Measurements from ENCODE around the gene TAC3.

DNA sequence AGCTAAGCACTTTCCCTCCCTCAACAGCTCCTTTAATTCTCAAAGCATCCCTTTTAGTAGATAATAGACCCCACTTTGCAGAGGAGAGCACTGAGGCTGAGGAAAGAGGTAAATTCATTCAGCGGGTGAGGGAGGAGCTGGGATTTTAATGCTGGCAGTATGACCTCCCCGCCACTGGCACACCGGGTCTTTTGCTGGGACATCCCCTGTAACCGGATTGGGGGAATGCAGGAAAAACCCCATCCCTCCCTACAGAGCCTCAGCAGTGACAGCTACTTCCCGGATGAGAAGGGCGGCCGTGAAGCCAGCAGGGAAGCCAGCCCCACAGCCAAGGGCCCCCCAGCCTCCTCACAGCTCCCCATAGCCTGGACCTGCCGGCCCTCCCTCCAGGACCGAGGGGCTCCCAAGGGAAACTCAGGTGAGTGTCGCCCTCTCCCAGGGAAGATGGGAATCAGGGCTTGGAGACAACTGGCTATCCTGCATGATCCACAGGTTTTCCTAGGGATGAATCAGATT, 22.0 kb downstream of the TAC3 start:
- TF ChIP-seq, protein P1, sequence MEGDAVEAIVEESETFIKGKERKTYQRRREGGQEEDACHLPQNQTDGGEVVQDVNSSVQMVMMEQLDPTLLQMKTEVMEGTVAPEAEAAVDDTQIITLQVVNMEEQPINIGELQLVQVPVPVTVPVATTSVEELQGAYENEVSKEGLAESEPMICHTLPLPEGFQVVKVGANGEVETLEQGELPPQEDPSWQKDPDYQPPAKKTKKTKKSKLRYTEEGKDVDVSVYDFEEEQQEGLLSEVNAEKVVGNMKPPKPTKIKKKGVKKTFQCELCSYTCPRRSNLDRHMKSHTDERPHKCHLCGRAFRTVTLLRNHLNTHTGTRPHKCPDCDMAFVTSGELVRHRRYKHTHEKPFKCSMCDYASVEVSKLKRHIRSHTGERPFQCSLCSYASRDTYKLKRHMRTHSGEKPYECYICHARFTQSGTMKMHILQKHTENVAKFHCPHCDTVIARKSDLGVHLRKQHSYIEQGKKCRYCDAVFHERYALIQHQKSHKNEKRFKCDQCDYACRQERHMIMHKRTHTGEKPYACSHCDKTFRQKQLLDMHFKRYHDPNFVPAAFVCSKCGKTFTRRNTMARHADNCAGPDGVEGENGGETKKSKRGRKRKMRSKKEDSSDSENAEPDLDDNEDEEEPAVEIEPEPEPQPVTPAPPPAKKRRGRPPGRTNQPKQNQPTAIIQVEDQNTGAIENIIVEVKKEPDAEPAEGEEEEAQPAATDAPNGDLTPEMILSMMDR (IDR thresholded peaks at IDR 0.05) = no peak
- TF ChIP-seq POLR2A (IDR thresholded peaks at IDR 0.05) (no peak), EP300 (IDR thresholded peaks at IDR 0.05) (no peak)
